IMR-90 (cell line): ENCODE measurements around the gene EPHA5.
"Not testable (repeated sequence)": the region's sequence is repeated elsewhere in the genome, so short reads cannot be mapped to it uniquely, and the experiment has no call there.

Experiments used
- FOS ChIP-seq: fragments of 150-350 bp; IDR thresholded peaks from 2 replicates; pipeline ENCODE4 v1.6.1; 2016; ENCODE audit warnings: low read depth, low read length
- MXI1 ChIP-seq: IDR thresholded peaks from 2 replicates; pipeline ENCODE4 v1.6.1; 2012; ENCODE audit warnings: low read depth, mild to moderate bottlenecking, low read length, moderate library complexity, borderline replicate concordance
- NFE2L2 ChIP-seq: fragments of 150-350 bp; IDR thresholded peaks from 2 replicates; pipeline ENCODE4 v1.6.1; 2016; ENCODE audit warnings: low read depth, mild to moderate bottlenecking, low read length
- POLR2A ChIP-seq: IDR thresholded peaks from 2 replicates; pipeline ENCODE4 v1.6.1; 2012; ENCODE audit warnings: mild to moderate bottlenecking, low read depth, low read length
- RAD21 ChIP-seq: IDR thresholded peaks from 2 replicates; pipeline ENCODE4 v1.6.1; 2012; ENCODE audit warnings: low read length, improper control_type of control experiment
- TF ChIP-seq, protein P1 (sequence below): conservative IDR thresholded peaks from 2 replicates; pipeline ENCODE4 v1.5.1; 2012; ENCODE audit warnings: mild to moderate bottlenecking, low read depth, low read length, improper control_type of control experiment
- TF ChIP-seq, protein P2 (sequence below): fragments of 150-350 bp; IDR thresholded peaks from 2 replicates; pipeline ENCODE4 v1.6.1; 2016; ENCODE audit warnings: low read depth, mild to moderate bottlenecking, low read length, moderate library complexity, borderline replicate concordance

- not testable (repeated sequence) for TF ChIP-seq POLR2A, FOS, NFE2L2, RAD21, MXI1
- TF ChIP-seq, protein P1, sequence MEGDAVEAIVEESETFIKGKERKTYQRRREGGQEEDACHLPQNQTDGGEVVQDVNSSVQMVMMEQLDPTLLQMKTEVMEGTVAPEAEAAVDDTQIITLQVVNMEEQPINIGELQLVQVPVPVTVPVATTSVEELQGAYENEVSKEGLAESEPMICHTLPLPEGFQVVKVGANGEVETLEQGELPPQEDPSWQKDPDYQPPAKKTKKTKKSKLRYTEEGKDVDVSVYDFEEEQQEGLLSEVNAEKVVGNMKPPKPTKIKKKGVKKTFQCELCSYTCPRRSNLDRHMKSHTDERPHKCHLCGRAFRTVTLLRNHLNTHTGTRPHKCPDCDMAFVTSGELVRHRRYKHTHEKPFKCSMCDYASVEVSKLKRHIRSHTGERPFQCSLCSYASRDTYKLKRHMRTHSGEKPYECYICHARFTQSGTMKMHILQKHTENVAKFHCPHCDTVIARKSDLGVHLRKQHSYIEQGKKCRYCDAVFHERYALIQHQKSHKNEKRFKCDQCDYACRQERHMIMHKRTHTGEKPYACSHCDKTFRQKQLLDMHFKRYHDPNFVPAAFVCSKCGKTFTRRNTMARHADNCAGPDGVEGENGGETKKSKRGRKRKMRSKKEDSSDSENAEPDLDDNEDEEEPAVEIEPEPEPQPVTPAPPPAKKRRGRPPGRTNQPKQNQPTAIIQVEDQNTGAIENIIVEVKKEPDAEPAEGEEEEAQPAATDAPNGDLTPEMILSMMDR: not testable (repeated sequence)
- TF ChIP-seq, protein P2, sequence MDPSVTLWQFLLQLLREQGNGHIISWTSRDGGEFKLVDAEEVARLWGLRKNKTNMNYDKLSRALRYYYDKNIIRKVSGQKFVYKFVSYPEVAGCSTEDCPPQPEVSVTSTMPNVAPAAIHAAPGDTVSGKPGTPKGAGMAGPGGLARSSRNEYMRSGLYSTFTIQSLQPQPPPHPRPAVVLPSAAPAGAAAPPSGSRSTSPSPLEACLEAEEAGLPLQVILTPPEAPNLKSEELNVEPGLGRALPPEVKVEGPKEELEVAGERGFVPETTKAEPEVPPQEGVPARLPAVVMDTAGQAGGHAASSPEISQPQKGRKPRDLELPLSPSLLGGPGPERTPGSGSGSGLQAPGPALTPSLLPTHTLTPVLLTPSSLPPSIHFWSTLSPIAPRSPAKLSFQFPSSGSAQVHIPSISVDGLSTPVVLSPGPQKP: not testable (repeated sequence)
These were observed 361.7 kb downstream of the EPHA5 start for GRCh38 chr4:65308626-65309025.
